Calu3 (cell line): ENCODE results near the gene KMT5C. TPM values are rescaled to one million over a fixed set of nuclear protein-coding genes. Genes with fewer than 3 reads are reported as not detected.
"Not testable (repeated sequence)": the region's sequence is repeated elsewhere in the genome, so short reads cannot be mapped to it uniquely, and the experiment has no call there.

ENCODE experiments used
- BruUV-seq: library from RNA; stranded (reverse); fragments of 400-500 nt; replicated peaks from 2 replicates; lab custom pipeline; 2021; lab: Mats Ljungman, UMichigan
- CTCF ChIA-PET: fragments of 300-600 bp; sonication (Branson Sonifier 250); formaldehyde crosslinking; loops from one replicate; lab custom pipeline; 2022; ENCODE audit warnings: antibody characterized with exemption; lab: Charles Lee
- DNase-seq: peaks from one replicate; pipeline ENCODE4 v3.0.0; 2022
- H3K27ac Mint-ChIP-seq: one replicate; pipeline ENCODE4 v1.8.0; 2022; ENCODE audit warnings: mixed read lengths; ENCODE audit not compliant: unreplicated experiment
- H3K27me3 Mint-ChIP-seq: one replicate; pipeline ENCODE4 v1.8.0; 2022; ENCODE audit warnings: mixed read lengths; ENCODE audit not compliant: unreplicated experiment
- H3K36me3 Mint-ChIP-seq: one replicate; pipeline ENCODE4 v1.8.0; 2022; ENCODE audit warnings: mild to moderate bottlenecking, moderate library complexity, mixed read lengths; ENCODE audit not compliant: insufficient read depth, unreplicated experiment
- H3K4me1 Mint-ChIP-seq: one replicate; pipeline ENCODE4 v1.8.0; 2022; ENCODE audit warnings: mild to moderate bottlenecking, low read depth, mixed read lengths; ENCODE audit not compliant: unreplicated experiment
- H3K4me3 Mint-ChIP-seq: one replicate; pipeline ENCODE4 v1.8.0; 2022; ENCODE audit warnings: mild to moderate bottlenecking, low read depth, moderate library complexity, mixed read lengths; ENCODE audit not compliant: unreplicated experiment
- H3K9me3 Mint-ChIP-seq: one replicate; pipeline ENCODE4 v1.8.0; 2022; ENCODE audit warnings: low read depth, mixed read lengths; ENCODE audit not compliant: unreplicated experiment
- intact Hi-C: fragments of 100-400 bp; cut with micrococcal nuclease; formaldehyde crosslinking; loops from one replicate; pipeline ENCODE4 v1.10.0; 2022; ENCODE audit not compliant: unreplicated experiment
- total RNA-seq: library from RNA; stranded (reverse); gene quantifications from 2 replicates; pipeline ENCODE4 v1.2.3, GENCODE V29; 2022
- TF ChIP-seq, protein P1 (sequence below): fragments of 200-600 bp; IDR thresholded peaks from one replicate; pipeline ENCODE4 v1.8.0; 2022; ENCODE audit warnings: antibody characterized with exemption; ENCODE audit not compliant: unreplicated experiment

Gene KMT5C
- total RNA-seq, 1 experiment from 2014 or later = 23.5 TPM

DNA sequence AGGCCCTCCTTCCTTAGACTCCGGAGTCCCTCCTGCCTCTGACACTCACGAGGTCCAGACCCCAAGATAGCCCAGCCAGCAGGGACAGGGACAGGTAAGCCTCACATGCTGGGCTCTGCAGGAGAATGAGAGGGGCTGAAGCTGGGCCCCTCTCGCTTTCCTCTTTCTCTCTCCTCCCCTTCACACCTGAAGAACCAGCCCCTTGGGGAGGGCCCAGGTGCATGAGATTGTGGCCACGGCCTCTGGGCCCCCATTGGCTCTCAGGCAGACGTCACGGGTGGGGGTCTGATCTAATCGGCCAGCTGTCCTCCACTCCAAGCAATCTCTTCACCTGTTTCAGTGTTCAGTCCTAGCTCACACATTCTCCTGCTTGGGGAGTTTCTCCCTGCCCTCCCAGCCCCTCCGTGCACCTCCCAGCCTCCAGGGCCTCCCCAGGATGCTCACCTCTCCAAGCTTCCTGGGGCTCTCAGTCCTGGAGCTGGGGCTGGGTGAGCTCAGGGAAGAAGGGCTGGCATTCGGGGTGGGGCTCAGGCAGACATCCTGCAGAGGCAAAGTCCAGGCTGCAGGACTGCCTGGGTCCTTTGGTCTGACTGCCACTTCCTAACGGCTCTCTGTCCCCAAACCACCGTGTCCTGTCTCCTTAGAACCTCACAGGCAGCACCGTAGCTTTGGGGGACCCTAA lies 17.3 kb upstream of the KMT5C start:
- TF ChIP-seq, protein P1, sequence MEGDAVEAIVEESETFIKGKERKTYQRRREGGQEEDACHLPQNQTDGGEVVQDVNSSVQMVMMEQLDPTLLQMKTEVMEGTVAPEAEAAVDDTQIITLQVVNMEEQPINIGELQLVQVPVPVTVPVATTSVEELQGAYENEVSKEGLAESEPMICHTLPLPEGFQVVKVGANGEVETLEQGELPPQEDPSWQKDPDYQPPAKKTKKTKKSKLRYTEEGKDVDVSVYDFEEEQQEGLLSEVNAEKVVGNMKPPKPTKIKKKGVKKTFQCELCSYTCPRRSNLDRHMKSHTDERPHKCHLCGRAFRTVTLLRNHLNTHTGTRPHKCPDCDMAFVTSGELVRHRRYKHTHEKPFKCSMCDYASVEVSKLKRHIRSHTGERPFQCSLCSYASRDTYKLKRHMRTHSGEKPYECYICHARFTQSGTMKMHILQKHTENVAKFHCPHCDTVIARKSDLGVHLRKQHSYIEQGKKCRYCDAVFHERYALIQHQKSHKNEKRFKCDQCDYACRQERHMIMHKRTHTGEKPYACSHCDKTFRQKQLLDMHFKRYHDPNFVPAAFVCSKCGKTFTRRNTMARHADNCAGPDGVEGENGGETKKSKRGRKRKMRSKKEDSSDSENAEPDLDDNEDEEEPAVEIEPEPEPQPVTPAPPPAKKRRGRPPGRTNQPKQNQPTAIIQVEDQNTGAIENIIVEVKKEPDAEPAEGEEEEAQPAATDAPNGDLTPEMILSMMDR = no peak
- Mint-ChIP-seq H3K9me3 (no peaks in the 10 kb centered on the region), H3K4me3 (no peak overlapping the region), H3K4me1 (peaks cover 9% of the 10 kb centered on the region), H3K27me3 (peaks cover 17% of the 10 kb centered on the region), H3K27ac (no peak overlapping the region), H3K36me3 (no peaks in the 10 kb centered on the region)
- DNase-seq = no peak
- CTCF ChIA-PET = interaction anchor here (0.6 to 1.2 kb wide), 4 partner anchors 9 to 30 kb away, joined by 3 to 5 read pairs (median 4); partner anchors contain the start of gene KMT5C
- BruUV-seq = no TSS peak
- intact Hi-C loops = no loop called here

DNA sequence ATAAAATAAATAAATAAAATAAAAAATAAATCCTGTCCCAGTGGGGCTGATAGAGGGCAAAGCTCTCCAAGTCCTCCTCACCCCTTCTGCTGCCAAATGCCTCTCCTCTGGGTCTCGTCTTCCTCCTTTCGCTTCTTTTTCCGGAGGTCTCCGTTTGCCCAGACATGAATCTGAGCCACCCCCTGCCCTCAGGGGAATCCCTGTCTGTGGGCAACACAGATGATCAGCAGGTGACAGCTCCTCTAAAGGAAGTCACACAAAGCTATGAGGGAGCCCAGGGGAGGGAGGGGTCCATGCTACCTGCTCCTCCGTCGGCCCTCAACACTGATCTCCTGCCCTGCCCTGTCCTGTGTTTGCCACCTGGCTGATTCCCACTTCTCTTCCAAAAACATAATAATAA lies 15.0 kb upstream of the KMT5C start:
- TF ChIP-seq, protein P1 = no peak
- H3K27me3 Mint-ChIP-seq = peaks cover 17% of the 10 kb centered on the region
- H3K27ac Mint-ChIP-seq = no peak overlapping the region
- no peak overlapping the region for H3K4me3 Mint-ChIP-seq
- intact Hi-C loops = no loop called here
- no TSS peak for BruUV-seq
- CTCF ChIA-PET = no interaction called here
- no peaks in the 10 kb centered on the region for H3K9me3 Mint-ChIP-seq
- H3K4me1 Mint-ChIP-seq = peaks cover 18% of the 10 kb centered on the region
- no peaks in the 10 kb centered on the region for H3K36me3 Mint-ChIP-seq
- no peak for DNase-seq

DNA sequence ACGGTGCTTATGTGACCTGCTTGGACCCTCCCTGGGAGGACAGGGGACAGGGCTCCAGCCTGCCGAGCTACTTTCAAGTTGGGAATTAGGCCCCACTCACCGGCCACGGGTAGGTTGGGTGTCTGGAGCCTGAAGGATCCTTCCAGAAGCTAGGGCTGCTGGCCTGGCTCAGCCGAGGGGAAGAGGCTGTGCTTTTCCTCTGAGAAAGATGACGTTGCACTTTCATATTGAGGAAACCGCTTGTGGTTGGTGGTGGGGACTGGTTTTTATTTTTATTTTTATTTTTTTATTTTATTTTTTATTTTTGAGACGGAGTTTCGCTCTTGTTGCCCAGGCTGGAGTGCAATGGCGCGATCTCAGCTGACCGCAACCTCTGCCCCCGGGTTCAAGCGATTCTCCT lies 14.5 kb upstream of the KMT5C start, which contains the start of gene TMEM150B:
TSS of gene TMEM150B (minus strand) at position 170 of the 400 bp plus-strand sequence. CDS start 4,305 bp downstream, outside the sequence.
- no TSS peak for BruUV-seq
- CTCF ChIA-PET = no interaction called here
- peaks cover 17% of the 10 kb centered on the region for H3K27me3 Mint-ChIP-seq
- intact Hi-C loops = no loop called here
- no peak for DNase-seq
- H3K4me3 Mint-ChIP-seq = no peak within 1 kb of the TSS
- H3K9me3 Mint-ChIP-seq = no peaks in the 10 kb centered on the region
- no peak within 1 kb of the TSS for H3K27ac Mint-ChIP-seq
- TF ChIP-seq, protein P1 = no peak
- H3K36me3 Mint-ChIP-seq = no peaks in the 10 kb centered on the region
- peaks cover 18% of the 10 kb centered on the region for H3K4me1 Mint-ChIP-seq

DNA sequence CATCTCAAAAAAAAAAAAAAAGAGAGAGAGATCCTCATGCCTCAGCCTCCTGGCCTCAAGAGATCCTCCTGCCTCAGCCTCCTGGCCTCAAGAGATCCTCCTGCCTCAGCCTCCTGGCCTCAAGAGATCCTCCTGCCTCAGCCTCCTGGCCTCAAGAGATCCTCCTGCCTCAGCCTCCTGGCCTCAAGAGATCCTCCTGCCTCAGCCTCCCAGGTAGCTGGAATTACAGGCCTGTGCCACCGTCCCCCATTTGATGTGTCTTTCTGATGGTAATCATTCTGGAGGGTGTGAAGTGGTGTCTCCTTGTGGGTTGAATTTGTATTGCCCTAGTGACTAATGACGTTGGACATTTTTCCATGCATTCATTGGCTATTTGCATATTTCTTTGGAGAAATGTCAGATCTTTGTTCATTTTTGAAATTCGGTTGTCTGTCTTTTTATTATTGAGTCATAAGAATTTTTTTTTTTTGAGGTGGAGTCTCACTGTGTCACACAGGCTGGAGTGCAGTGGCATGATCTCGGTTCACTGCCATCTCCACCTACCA lies 10.8 kb upstream of the KMT5C start:
- H3K36me3 Mint-ChIP-seq, intact Hi-C loops, H3K27me3 Mint-ChIP-seq, H3K9me3 Mint-ChIP-seq, H3K4me3 Mint-ChIP-seq, BruUV-seq: not testable (repeated sequence)
- peak overlapping the region; percentile 35 for H3K27ac Mint-ChIP-seq
- H3K4me1 Mint-ChIP-seq = peaks cover 15% of the 10 kb centered on the region
- CTCF ChIA-PET = interaction anchor here (0.7 to 1.3 kb wide), 2 partner anchors 16 to 55 kb away, joined by 4 to 5 read pairs; partner anchors contain the start of gene TMEM238
- DNase-seq = peak; percentile 34

DNA sequence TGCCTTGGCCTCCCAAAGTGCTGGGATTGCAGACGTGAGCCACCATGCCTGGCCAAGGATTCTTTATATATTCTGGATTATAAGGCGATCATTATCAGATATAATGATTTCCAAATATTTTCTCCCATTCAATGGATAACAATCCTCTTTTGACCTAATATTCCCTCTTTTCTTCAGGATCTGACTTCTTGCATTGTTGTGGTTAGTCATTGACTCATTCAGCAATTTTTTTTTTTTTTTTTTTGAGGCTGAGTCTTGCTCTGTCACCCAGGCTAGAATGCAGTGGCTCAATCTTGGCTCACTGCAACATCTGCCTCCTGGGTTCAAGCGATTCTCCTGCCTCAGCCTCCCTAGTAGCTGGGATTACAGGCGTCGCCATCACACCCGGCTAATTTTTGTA lies 9.9 kb upstream of the KMT5C start:
- DNase-seq, H3K27me3 Mint-ChIP-seq, H3K9me3 Mint-ChIP-seq, intact Hi-C loops, H3K4me3 Mint-ChIP-seq, H3K27ac Mint-ChIP-seq, CTCF ChIA-PET, BruUV-seq: not testable (repeated sequence)
- Mint-ChIP-seq H3K4me1 (peaks cover 18% of the 10 kb centered on the region), H3K36me3 (peaks cover 11% of the 10 kb centered on the region)
